Epithelial cell of esophagus (primary cell): ENCODE measurements around the gene STARD9.

Experiments used
- DNase-seq: peaks from one replicate; pipeline ENCODE4 v3.0.0; 2010; ENCODE audit warnings: low read depth
- H3K4me3 ChIP-seq: 2 replicates; pipeline ENCODE4 v1.5.1; 2011; ENCODE audit warnings: mild to moderate bottlenecking, low read length, control low read depth
- CTCF ChIP-seq: IDR thresholded peaks from 2 replicates; pipeline ENCODE4 v1.5.1; 2011; ENCODE audit warnings: low read depth, mild to moderate bottlenecking, low read length, control low read depth, inconsistent platforms; ENCODE audit not compliant: insufficient read depth; ENCODE audit errors: missing control alignments

Gene STARD9

GRCh38 chr15:42603978-42604377 lies 28.6 kb downstream of the STARD9 start:
- H3K4me3 ChIP-seq, result no peak overlapping the region
- no peak for DNase-seq
- no peak for TF ChIP-seq CTCF

- peak; percentile 5 for DNase-seq
- TF ChIP-seq CTCF, result no peak
- no peak overlapping the region for H3K4me3 ChIP-seq
These were observed 29.7 kb downstream of the STARD9 start for GRCh38 chr15:42604894-42605744.

GRCh38 chr15:42605796-42606195 lies 30.4 kb downstream of the STARD9 start:
- DNase-seq, result no peak
- no peak for TF ChIP-seq CTCF
- no peak overlapping the region for H3K4me3 ChIP-seq

- no peak for DNase-seq
- TF ChIP-seq CTCF, result no peak
- H3K4me3 ChIP-seq, result no peak overlapping the region
These were observed 32.7 kb downstream of the STARD9 start for GRCh38 chr15:42608110-42608531.

- no peak for DNase-seq
- H3K4me3 ChIP-seq, result no peak overlapping the region
- TF ChIP-seq CTCF, result no peak
These were observed 33.5 kb downstream of the STARD9 start for GRCh38 chr15:42608752-42609488.

- no peak for DNase-seq
- H3K4me3 ChIP-seq, result no peak overlapping the region
- no peak for TF ChIP-seq CTCF
These were observed 36.1 kb downstream of the STARD9 start for GRCh38 chr15:42611532-42611931.

- DNase-seq, result no peak
- no peak for TF ChIP-seq CTCF
- no peak overlapping the region for H3K4me3 ChIP-seq
These were observed 37.0 kb downstream of the STARD9 start for GRCh38 chr15:42612367-42612912.
